CD4-positive, alpha-beta T cell (primary cell): ENCODE measurements around the gene PLA2G1B. TPM values are rescaled to one million over a fixed set of nuclear protein-coding genes. Genes with fewer than 3 reads are reported as not detected.

Experiments
- ATAC-seq: fragments of 200-7000 bp; cut with Tn5 transposase; one replicate; pipeline ENCODE4 v1.10.0; 2022; ENCODE audit warnings: mild to moderate bottlenecking; ENCODE audit not compliant: poor library complexity
- CTCF ChIA-PET: fragments of 350-600 bp; sonication (Branson Sonifier 250); formaldehyde crosslinking; loops from one replicate; lab custom pipeline; 2021; ENCODE audit warnings: antibody characterized with exemption, inconsistent platforms; lab: Charles Lee
- POLR2A ChIA-PET: fragments of 350-600 bp; sonication (Branson Sonifier 250); formaldehyde crosslinking; loops from one replicate; lab custom pipeline; 2021; ENCODE audit warnings: antibody characterized with exemption, inconsistent platforms; lab: Charles Lee
- DNase-seq, 14 experiments: peaks; one replicate each; pipeline ENCODE4 v3.0.0-alpha.2; 2013 to 2020; ENCODE audit warnings: mixed read lengths in 2 of 14
- H3K27ac ChIP-seq, 2 donors: one replicate each; pipeline versions ENCODE4 v1.5.1 to v1.7.0; 2013; ENCODE audit warnings: low read length in 2 of 2, low read depth in 1 of 2, mild to moderate bottlenecking in 1 of 2
- H3K27me3 ChIP-seq, 2 experiments: 1 replicate in 1 of 2; 2 replicates in 1 of 2; pipeline versions ENCODE4 v1.6.1 to v1.7.0; 2013; ENCODE audit warnings: low read length in 2 of 2, control low read depth in 1 of 2, mild to moderate bottlenecking in 1 of 2, moderate library complexity in 1 of 2; ENCODE audit not compliant: insufficient read depth in 2 of 2, control insufficient read depth in 1 of 2
- H3K36me3 ChIP-seq: one replicate; pipeline ENCODE4 v1.6.1; 2013; ENCODE audit warnings: low read length, control low read depth; ENCODE audit not compliant: insufficient read depth
- H3K4me1 ChIP-seq: one replicate; pipeline ENCODE4 v1.6.1; 2013; ENCODE audit warnings: low read length, control low read depth; ENCODE audit not compliant: insufficient read depth
- H3K4me3 ChIP-seq: one replicate; pipeline ENCODE4 v1.5.1; 2013; ENCODE audit warnings: mild to moderate bottlenecking, low read length, moderate library complexity
- H3K9me3 ChIP-seq, 2 experiments: 1 replicate in 1 of 2; 2 replicates in 1 of 2; pipeline versions ENCODE4 v1.6.1 to v1.7.0; 2013; ENCODE audit warnings: low read length in 2 of 2, mild to moderate bottlenecking in 2 of 2, control low read depth in 1 of 2, moderate library complexity in 1 of 2; ENCODE audit not compliant: control insufficient read depth in 1 of 2, insufficient read depth in 1 of 2
- H3K27ac Mint-ChIP-seq: one replicate; pipeline ENCODE4 v1.8.0; 2020; ENCODE audit warnings: mixed read lengths
- H3K27me3 Mint-ChIP-seq: one replicate; pipeline ENCODE4 v1.8.0; 2021; ENCODE audit warnings: mixed read lengths
- H3K36me3 Mint-ChIP-seq: one replicate; pipeline ENCODE4 v1.8.0; 2021; ENCODE audit warnings: low read depth, mixed read lengths
- H3K4me1 Mint-ChIP-seq: one replicate; pipeline ENCODE4 v1.8.0; 2021; ENCODE audit warnings: low read depth, mixed read lengths
- H3K4me3 Mint-ChIP-seq: one replicate; pipeline ENCODE4 v1.8.0; 2020; ENCODE audit warnings: mild to moderate bottlenecking, mixed read lengths
- H3K9me3 Mint-ChIP-seq: one replicate; pipeline ENCODE4 v1.8.0; 2020; ENCODE audit warnings: mixed read lengths
- CTCF ChIP-seq: fragments of 200-600 bp; IDR thresholded peaks from one replicate; pipeline ENCODE4 v1.8.0; 2022; ENCODE audit warnings: antibody characterized with exemption, mild to moderate bottlenecking
- intact Hi-C, 2 experiments: fragments of 100-400 bp; cut with DNase I in 1 of 2; cut with micrococcal nuclease in 1 of 2; formaldehyde crosslinking; loops; one replicate each; pipeline versions ENCODE4 v1.15.1 to v1.9.0; 2023 to 2025; cut with DNase I, micrococcal nuclease
- total RNA-seq, 174 experiments: library from RNA in 2 of 174; stranded (reverse) in 2 of 174; gene quantifications; one replicate each; pipeline ENCODE4 v1.2.3 and lab custom pipeline; 2021 to 2026

Gene PLA2G1B
- total RNA-seq, 2 experiments from 2014 or later, result not detected

- Mint-ChIP-seq H3K9me3 (no peaks in the 10 kb centered on the region), H3K4me3 (no peak overlapping the region), H3K4me1 (peaks cover 6% of the 10 kb centered on the region), H3K27me3 (no peaks in the 10 kb centered on the region), H3K27ac (no peak overlapping the region), H3K36me3 (peaks cover 4% of the 10 kb centered on the region)
- POLR2A ChIA-PET, result interaction anchor here (0.6 to 1.5 kb wide), 2 partner anchors 31 to 439 kb away, joined by 3 read pairs; partner anchors contain the start of gene RNU4-1
- Histone ChIP-seq H3K27me3 (peaks cover 0 to 4% of the 10 kb centered on the region in 2 experiments), H3K4me3 (no peak overlapping the region), H3K36me3 (no peaks in the 10 kb centered on the region), H3K9me3 (no peaks in the 10 kb centered on the region), H3K27ac (no peak overlapping the region), H3K4me1 (peaks cover 12% of the 10 kb centered on the region)
- CTCF ChIA-PET, result interaction anchor here (0.7 to 2.6 kb wide), 2 partner anchors 22 to 1119 kb away, joined by 3 to 13 read pairs; partner anchors contain the start of gene SIRT4
- no peak for DNase-seq
- ATAC-seq, result no peak
- intact Hi-C loops, result loop anchor here (2.0 to 10.0 kb wide), 4 partner anchors 107 to 391 kb away; partner anchors contain the start of genes CABP1 (in 1 of the 2), COX6A1 (in 1 of the 2) and UNC119B (in 1 of the 2)
- TF ChIP-seq CTCF, result no peak
Measured at GRCh38 chr12:120323772-120324171, 3.8 kb downstream of the PLA2G1B start.

- no peaks in the 10 kb centered on the region for H3K27me3 ChIP-seq
- ATAC-seq (no peak), DNase-seq (no peak)
- Mint-ChIP-seq H3K9me3 (no peaks in the 10 kb centered on the region), H3K27me3 (no peaks in the 10 kb centered on the region), H3K4me3 (no peak overlapping the region), H3K36me3 (peaks cover 4% of the 10 kb centered on the region), H3K4me1 (peaks cover 20% of the 10 kb centered on the region), H3K27ac (no peak overlapping the region)
- no peak overlapping the region for H3K27ac ChIP-seq
- H3K4me3 ChIP-seq, result no peak overlapping the region
- H3K9me3 ChIP-seq, result no peaks in the 10 kb centered on the region
- ChIA-PET POLR2A (no interaction called here), CTCF (interaction anchor here (2.5 kb wide), 1 partner anchor 20 kb away, joined by 10 read pairs; the partner anchor contains the start of gene SIRT4)
- H3K36me3 ChIP-seq, result no peaks in the 10 kb centered on the region
- peaks cover 24% of the 10 kb centered on the region for H3K4me1 ChIP-seq
- intact Hi-C loops, result loop anchor here in 1 of 2 experiments (10.0 kb wide), 3 partner anchors 113 to 393 kb away; partner anchors contain the start of genes CABP1, COX6A1 and UNC119B
- TF ChIP-seq CTCF, result no peak
Measured at GRCh38 chr12:120321382-120322202, 6.0 kb downstream of the PLA2G1B start.

- Mint-ChIP-seq H3K4me3 (peak overlapping the region; percentile 89), H3K36me3 (no peaks in the 10 kb centered on the region), H3K27me3 (no peaks in the 10 kb centered on the region), H3K4me1 (peaks cover 16% of the 10 kb centered on the region), H3K9me3 (no peaks in the 10 kb centered on the region), H3K27ac (peak overlapping the region; percentile 95)
- Histone ChIP-seq H3K4me1 (peaks cover 15% of the 10 kb centered on the region), H3K36me3 (no peaks in the 10 kb centered on the region), H3K4me3 (peak overlapping the region; percentile 80), H3K9me3 (no peaks in the 10 kb centered on the region), H3K27ac (peak overlapping the region; percentile 88 to 97), H3K27me3 (no peaks in the 10 kb centered on the region)
- POLR2A ChIA-PET, result interaction anchor here (0.8 to 7.6 kb wide), 8 partner anchors 15 to 328 kb away, joined by 3 to 127 read pairs (median 6); partner anchors contain the start of genes BICDL1, RNU4-1, RNU4-2 and RPLP0
- peak; percentile 66 for TF ChIP-seq CTCF
- ATAC-seq, result peak; percentile 98
- CTCF ChIA-PET, result interaction anchor here (0.6 to 2.5 kb wide), 10 partner anchors 11 to 561 kb away, joined by 3 to 27 read pairs (median 4); partner anchors contain the start of genes PXN, RNU4-2 and SIRT4
- intact Hi-C loops, result loop anchor here (1.0 kb wide), 2 partner anchors 15 to 24 kb away; partner anchors contain the start of genes SIRT4 (in 2 of the 2) and RNU4-1 (in 1 of the 2)
- peak; percentile 99 to 100 (median 100) for DNase-seq
Measured at GRCh38 chr12:120317224-120318105, 10.1 kb downstream of the PLA2G1B start.
